GM12892 (cell line): ENCODE measurements around the gene ASTN2.

Experiments
- POLR2A ChIP-seq: IDR thresholded peaks from 2 replicates; pipeline ENCODE4 v1.6.1; 2011; ENCODE audit warnings: low read depth, low read length, control low read depth
- POLR2AphosphoS5 ChIP-seq: IDR thresholded peaks from 2 replicates; pipeline ENCODE4 v1.6.1; 2011; ENCODE audit warnings: low read depth, low read length, control low read depth
- TAF1 ChIP-seq: IDR thresholded peaks from 2 replicates; pipeline ENCODE4 v1.6.1; 2011; ENCODE audit warnings: low read depth, mild to moderate bottlenecking, control low read depth, low read length, borderline replicate concordance

DNA sequence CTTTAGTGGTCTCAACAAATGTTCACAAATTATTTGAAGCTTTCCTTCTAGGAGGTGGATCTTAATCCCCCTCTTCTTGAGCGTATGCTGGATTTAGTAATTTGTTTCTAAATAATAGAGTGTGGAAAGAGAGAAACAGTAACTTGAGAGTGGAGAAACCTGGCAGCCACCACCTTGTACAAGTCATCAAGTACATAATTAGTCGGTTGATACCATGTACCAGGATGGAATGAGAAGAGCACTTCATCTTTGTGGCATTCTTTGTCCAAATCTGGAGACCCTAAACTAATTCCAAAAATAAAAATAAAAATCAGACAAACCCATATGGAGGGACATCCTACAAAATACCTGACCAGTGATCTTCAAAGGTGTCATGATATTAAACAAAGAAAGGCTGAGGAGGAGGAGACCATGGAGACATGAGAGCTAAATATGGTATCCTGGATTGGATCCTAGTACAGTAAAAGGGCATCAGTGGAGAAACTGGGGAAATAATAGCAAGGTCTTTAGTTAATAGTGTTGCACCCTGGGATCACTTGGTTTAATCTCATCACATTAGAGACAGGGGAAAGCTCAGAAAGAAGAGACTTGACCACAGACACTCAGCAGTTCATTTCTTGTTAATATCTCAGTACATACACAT, 147.9 kb downstream of the ASTN2 start:
- no peak for TF ChIP-seq POLR2AphosphoS5
- TF ChIP-seq TAF1, result no peak
- TF ChIP-seq POLR2A, result no peak
